C4-2B (cell line): ENCODE data around the gene OR7G3.

Experiments
- CTCF ChIP-seq: fragments of 450-650 bp; conservative IDR thresholded peaks from 2 replicates; pipeline ENCODE4 v1.5.1; 2017; ENCODE audit warnings: mild to moderate bottlenecking
- ZFX ChIP-seq: fragments of 450-650 bp; IDR thresholded peaks from 2 replicates; pipeline ENCODE4 v1.6.1; 2017

GRCh38 chr19:9171393-9171991 lies 44.7 kb upstream of the OR7G3 start:
- TF ChIP-seq CTCF, result no peak
- no peak for TF ChIP-seq ZFX
